Erythroblast (primary cell): ENCODE results near the gene PLXNA1.

Experiments
- GATA1 ChIP-seq: IDR thresholded peaks from 2 replicates; pipeline ENCODE4 v1.6.1; 2011; ENCODE audit warnings: low read depth, mild to moderate bottlenecking, control low read depth, low read length, moderate library complexity
- POLR2A ChIP-seq: IDR thresholded peaks from 2 replicates; pipeline ENCODE4 v1.6.1; 2011; ENCODE audit warnings: mild to moderate bottlenecking, low read length

DNA sequence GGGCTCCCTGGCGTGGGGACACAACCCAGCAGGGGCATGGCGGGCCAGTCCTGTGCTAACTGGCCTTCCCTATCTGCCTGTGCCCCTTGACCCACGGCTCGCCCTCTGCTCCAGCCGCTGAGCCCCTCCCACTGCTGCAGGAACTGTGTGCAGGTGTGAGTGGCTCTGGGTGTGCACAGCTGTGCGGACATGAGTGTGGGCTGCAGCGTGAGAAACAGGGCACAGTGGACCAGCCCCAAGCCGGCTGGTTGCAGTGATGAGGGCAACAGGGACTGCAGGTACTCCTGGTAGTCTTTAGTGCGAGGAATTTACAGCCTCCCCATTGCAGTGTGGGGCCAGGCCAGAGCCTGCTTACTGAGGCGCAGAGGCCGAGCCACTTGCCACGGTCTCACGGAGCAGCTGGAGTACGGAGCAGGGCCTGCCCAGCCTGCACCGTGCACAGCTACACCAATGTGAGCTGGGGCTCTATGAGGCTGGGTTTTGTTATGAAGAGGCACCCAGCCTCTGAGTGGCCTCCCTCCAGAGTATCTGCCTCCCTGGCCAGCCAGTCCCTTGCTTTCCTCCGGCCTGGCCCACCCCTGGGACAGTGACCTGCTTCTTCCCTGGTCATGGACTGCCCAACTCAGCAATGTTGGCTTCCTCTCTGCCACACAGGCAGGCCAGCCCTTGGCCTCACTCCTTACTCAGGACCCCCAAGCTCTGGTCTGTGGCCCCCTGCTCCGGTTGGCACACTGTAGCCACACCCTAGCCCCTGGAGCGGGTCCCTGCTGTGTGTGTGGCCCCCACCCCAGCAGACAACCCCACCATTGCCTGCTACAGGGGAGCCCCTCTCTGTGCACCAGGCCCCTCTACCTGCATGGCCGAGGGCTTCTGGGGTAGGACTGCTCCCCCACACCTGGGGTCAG, 47.8 kb downstream of the PLXNA1 start:
- TF ChIP-seq POLR2A (no peak), GATA1 (no peak)
